HG03575 (cell line): Measurements from ENCODE around the gene IPO9.

Experiments
- ATAC-seq: cut with Tn5 transposase; IDR thresholded peaks from one replicate; pipeline ENCODE4 v1.9.1; 2021; ENCODE audit not compliant: unreplicated experiment, insufficient number of reproducible peaks, low FRiP score; ENCODE audit errors: extremely low read depth

Gene IPO9

DNA sequence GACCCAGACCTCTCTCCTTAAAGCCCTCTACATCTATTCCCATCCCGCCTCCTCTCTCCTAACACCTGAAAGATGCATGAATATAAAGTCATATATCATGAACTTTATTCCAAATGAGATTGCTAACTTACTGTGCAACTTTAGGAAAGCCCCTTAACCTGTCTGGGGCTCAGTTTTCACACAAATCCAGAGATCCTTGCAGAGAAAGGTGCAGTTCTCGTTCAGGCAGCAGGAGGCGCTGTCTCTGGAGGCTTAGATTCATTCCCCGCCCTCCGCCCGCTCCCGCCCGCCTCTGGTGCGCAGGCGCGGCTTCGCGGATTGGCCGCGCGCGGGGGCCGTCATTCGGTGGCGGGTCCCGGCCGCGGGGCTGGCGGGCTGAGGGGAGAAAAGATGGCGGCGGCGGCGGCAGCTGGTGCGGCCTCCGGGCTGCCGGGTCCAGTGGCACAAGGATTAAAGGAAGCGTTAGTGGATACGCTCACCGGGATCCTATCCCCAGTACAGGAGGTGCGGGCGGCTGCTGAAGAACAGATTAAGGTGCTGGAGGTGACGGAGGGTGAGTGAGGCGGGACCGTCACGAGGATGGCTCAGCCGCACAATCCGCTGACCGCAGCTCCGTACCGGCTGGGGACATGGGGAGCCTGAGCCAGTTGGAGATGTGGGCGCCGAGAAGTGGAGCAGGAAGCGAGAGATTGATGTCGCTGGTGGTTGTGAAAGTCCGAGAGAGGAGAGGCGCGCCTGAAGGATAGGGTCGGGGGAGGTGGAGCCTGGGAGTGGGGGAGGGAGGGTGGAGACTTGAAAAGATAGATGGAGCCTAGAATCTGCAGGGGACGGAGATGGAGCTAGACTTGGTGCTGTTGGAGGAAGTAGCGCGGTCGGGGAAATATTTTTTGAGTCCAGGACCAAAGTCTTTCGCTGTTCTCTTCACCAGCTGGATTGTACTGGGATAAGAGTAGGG is at the start of gene IPO9:
Gene IPO9, plus strand, starts transcription at position 338 of the 955 bp plus-strand sequence. Its CDS starts 53 bp downstream, at position 391.
- ATAC-seq, result no peak

DNA sequence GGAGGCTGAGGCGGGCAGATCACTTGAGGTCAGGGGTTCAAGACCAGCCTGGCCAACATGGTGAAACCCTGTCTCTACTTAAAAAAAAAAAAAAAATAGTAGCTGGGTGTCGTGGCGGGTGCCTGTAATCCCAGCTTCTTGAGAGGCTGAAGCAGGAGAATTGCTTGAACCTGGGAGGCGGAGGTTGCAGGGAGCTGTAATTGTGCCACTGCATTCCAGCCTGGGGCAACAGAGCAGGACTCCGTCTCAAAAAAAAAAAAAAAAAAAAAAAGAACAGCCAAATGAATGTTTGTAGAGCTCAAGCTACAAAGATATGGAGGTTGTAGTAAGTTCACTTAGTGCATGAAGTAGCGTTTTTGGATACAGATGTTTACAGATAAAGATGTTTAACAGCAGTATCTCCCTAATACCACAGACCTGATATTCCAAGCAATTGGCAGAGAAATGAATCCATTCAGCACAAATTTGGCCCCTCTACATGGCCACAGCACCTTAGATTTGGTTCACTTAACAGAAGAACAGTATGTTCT is 49.5 kb upstream of the IPO9 start:
- ATAC-seq, result no peak

DNA sequence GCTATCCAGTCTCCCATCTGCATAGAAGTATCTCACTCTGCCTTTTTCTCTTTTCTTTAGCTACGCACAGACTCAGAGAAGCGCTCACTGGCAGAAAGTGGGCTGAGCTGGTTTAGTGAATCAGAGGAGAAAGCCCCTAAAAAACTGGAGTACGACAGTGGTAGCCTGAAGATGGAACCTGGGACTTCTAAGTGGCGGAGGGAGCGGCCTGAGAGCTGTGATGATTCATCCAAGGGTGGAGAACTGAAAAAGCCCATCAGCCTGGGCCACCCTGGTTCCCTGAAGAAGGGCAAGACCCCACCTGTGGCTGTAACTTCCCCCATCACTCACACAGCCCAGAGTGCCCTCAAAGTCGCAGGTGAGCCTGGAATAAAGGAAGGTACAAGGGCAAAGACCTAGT is 48.0 kb upstream of the IPO9 start:
- ATAC-seq, result no peak

DNA sequence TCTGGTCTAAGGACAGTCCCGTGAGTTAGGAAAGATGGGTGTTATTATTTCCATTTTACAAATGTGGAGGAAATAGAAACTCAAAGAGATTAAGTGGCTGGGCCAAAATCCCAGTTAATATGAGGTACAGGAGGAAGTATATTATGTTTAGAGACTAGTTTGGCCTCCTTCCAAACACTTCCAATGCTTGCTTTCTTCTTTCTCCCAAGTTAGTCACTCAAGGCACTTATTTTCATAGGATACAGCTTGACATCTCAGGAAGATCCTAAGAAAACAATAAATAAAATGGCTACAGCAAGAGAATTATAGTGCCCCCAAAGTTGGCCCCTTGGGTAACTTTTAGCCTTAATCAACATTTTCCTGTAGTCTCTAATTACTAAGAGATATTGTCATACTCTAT is 47.5 kb upstream of the IPO9 start:
- no peak for ATAC-seq

DNA sequence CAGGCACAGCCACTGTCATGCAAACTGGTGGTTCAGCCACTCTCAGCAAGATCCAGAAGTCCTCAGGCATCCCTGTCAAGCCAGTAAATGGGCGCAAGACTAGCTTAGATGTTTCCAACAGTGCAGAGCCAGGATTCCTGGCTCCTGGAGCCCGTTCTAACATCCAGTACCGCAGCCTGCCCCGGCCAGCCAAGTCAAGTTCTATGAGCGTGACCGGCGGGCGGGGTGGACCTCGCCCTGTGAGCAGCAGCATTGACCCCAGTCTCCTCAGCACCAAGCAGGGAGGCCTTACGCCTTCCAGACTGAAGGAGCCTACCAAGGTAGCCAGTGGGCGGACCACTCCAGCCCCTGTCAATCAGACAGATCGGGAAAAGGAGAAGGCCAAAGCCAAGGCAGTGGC is 46.6 kb upstream of the IPO9 start:
- ATAC-seq, result no peak

DNA sequence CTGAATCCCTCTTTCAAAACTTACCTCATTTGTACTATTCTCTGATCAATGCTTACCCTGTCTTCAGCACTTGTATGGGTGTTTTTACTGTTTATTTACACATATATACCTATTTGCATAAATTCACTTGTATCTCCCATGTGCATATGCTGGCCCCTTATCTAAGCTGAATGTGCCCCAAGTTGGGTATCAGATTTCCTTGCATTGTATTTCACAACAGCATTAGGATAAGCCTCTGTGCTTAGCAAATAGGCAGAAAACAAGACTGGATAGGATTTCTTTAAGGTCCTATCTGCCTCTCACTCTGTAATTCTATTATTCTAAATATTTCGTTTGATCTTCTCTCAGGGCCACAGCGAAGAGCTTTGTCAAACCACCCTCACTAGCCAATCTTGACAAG is 45.9 kb upstream of the IPO9 start:
- ATAC-seq, result no peak

DNA sequence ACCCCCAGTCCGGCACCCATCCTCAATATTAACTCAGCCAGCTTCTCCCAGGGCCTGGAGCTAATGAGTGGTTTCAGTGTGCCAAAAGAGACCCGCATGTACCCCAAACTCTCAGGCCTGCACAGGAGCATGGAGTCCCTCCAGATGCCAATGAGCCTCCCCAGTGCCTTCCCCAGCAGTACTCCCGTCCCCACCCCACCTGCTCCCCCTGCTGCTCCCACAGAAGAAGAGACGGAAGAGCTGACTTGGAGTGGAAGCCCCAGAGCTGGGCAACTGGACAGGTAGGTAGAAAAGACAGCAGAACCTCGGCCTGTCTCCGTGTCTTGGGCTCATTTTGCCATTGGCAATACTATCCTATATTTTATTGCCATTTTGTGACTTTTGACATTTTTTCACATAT is 45.4 kb upstream of the IPO9 start:
- no peak for ATAC-seq

DNA sequence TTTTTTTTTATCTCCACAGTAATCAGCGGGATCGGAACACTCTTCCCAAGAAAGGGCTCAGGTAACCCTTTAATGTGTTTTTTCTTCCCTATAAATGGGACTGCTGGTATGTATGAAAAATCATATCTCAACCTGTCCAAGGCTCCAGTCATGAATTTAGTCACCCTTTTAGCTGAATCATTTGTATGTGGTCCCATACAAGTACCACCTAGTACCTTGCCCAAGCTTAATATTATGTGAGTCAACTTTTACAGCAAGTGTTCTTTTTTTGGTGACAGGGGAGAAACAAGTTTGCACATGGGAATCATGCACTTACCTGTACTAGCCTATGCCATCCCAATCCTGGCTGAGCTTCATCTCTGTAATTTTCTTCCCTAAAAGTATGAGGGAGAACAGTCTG is 43.7 kb upstream of the IPO9 start:
- ATAC-seq, result no peak

DNA sequence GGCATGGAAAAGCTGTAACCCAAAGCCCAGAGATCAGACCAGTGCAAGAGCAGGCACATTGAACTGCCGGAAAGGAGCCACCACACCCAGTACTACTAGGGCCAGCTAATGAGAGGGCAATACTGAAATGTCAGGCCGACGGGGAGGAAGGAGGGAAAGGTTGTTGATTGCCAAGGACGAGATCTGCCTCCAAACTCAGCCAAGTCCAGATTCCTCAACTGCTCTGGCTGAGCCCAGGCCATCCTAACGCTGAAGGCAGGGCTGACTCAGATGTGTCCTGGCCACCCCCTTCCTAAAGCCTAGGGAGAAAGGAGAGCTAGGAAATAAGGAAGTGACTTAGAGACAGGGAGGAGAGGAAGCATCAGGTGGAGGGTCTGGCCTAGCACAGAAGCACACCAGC is 42.1 kb upstream of the IPO9 start:
- ATAC-seq, result no peak

DNA sequence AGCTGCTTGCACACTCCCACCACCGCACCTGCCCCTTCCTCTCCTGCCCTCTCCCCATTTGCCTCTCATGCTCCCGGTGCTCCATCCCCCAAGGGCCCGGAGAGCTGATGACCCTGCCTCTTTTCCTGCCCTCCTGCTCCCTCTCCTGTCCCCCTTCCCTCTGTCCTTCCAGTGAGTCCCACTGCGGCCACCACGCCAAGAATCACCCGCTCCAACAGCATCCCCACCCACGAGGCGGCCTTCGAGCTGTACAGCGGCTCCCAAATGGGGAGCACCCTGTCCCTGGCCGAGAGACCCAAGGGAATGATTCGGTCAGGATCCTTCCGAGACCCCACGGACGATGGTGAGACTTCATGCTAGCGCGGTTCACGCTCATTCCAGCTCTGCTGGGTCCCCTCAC is 40.7 kb upstream of the IPO9 start:
- ATAC-seq, result no peak

DNA sequence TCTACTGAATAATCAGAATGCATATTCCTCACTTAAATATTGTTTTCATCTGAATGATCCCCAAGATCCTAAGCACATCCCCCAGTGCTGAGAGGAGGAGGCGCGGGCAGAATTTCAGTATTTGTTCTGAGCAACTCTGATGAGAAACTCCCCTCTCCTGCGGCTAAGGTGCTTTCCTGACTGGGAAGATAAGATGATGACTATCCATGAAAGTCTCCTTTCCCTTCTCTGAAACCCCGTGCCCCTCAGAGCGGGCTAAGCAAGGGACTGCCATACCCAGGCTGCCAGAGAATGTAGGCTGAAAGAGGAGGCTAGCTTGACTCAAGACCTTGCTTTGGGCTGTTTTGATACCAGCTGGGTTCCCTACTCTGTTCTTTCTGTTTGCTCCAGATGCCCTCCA is 39.7 kb upstream of the IPO9 start:
- ATAC-seq, result no peak

DNA sequence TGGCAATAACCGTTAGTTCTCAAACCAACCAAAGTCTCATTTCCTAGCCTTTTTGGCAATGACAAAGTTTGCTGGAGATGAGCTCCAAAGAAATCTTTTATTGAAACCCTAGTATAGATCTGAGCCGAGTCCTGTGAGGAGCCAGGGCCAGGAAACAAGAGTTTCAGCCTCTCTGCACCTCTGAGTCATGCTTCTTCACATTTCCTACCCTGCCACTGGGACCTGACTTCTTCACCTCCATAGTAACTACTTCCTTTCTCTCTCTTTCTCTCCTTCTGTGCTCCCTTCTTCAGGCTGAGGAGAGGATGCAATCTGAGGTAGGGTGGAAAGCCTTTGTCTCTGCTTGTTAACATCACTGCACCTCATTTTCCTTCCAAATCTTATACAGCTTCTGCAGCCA is 38.7 kb upstream of the IPO9 start:
- ATAC-seq, result no peak

DNA sequence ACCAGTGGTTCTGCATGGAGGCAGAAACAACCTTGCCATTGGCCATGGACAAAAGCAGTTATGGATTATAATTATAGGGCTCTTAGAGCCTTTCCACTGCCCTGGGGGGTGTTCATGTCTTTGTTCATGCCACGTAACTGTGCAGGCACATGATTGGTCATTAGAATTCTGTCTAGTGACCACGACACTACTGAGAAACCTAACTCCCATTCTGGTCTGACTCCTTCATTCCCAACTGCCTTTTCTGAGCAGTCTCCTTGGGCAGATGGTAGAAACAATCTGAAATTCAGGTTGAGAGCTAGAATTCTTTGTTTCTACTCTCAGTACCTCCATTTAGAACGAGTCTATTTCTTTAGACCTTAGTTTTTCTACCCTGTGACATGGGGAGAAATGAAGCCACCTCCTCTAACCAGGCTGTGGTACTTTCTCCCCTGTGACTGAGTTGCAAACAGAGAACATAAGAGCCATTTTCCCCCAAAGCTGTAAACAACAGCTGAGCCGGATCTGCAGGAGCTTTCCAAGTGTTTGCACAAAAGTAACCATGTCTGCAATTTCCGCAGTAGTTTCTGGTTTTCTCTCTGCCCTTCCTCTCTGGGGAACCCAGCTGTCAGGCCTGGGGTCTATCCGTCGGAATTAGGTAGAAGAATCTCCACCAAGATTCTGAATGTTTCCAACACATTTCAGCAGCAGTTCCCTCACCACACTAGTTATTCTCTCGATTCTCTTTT is 37.7 kb upstream of the IPO9 start:
- no peak for ATAC-seq

DNA sequence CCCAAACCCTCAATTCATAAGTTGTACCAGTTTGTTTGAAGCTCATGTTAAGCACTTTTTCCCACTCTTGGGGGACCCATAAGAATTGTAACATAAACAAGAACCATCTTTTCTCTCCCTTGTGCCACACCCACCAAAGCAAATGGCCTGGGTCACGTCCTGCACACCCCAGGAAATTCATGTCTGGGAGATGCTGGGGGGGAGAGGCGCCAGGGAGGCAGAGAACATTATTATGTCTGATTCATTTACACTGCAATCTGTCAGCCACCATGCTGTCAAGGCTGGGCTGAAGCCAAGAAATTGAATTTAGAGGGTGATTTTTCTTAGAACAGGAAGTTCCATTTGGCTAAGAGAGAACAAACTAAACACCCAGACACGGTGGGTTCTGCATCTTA is 37.2 kb upstream of the IPO9 start:
- no peak for ATAC-seq

DNA sequence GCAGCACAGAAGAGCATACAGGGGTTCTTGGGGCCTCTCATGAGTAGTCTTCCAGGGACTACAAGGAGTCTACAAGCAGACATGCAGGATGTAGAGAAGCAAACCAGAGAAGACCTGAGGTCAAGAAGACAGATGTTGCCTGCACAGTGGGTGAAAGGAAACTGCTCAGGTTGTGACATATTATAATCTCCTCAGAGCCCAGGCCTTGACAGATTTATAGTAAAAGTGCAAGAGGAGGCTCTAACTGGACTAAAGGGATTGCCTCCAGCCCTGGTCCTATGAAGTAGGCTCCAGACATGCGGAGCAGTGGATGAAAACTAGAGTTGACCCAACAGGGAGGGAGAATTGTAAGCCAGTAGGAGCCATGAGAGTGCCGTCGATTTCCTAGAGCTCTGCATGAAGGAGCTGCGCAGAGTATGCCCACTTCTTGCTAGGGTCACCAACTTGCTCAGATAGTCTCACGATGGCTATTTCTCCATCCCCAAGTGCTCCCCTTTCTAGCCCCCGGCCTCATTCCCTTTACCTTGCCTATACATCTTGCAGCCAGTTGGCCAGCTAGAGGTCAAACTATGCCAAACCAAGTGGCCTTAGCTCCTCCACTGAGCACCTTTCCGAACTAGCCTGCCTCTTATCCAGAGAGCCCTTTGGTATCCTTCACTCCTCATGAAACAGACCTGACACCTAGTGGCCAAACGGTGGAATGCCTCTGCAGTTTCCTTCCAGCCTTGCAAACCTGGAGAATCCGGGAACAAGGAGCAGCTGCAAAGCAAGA is 36.2 kb upstream of the IPO9 start:
- ATAC-seq, result no peak

DNA sequence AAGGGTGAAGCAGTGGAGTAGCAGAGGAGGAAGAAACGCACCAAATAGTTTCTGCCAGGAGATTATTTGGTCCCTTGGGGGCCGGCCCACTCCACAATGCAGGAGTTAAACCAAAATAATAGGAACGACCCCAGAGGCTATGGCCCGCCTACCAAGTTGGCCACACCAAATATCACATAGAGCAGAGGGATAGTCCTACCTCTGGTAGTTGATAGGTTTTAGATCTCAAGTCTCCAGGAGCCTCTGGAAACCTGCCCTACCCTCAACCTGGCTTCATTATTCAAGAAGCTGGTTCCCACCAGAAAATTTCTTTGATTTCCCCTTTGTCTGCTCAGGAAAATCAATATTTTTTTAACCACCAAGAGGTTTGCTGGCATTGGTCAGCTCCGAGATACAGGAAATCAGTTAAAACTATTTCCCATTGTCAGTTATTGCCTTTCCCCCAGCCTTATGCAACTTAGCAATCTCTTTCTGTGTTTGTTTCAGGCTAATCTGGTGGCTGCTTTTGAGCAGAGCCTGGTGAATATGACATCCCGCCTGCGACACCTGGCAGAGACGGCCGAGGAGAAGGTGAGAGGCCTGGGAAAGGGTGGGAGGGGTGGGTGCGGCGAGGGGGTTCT is 35.5 kb upstream of the IPO9 start:
- no peak for ATAC-seq

DNA sequence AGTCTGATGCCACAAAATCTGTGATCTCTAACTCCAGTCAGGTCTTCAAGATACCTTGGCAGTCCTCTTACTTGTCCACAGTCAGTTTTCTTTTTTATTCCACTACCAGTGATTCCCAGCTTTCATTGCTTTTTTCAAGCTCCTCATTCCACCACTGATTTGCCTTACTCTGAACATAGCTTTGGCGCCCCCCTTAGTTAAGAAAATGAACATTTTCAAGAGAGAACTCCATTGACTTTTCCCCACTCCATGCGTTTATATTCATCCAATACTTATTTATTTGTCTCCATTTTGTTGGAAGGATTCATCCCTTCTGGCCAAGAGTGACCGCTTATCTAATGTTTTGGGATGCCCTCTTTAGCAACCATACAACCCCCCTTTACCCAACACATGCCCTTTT is 33.9 kb upstream of the IPO9 start:
- ATAC-seq, result no peak

DNA sequence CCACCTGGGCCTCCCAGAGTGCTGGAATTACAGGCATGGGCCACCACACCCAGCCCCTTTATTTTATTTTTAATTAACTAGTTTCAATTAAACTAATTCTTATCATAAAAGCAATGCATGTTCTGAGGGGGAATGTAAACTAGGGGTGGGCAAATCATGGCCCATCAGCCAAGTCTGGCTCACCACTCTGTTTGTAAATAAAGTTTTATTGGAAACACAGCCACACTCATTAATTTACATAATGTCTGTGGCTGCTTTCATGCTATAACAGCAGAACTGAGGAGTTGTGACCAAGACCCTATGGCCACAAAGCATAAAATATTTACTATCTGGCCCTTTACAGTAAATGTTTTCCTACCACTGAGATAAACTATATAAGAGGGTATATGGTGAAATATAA is 28.7 kb upstream of the IPO9 start:
- ATAC-seq, result no peak

DNA sequence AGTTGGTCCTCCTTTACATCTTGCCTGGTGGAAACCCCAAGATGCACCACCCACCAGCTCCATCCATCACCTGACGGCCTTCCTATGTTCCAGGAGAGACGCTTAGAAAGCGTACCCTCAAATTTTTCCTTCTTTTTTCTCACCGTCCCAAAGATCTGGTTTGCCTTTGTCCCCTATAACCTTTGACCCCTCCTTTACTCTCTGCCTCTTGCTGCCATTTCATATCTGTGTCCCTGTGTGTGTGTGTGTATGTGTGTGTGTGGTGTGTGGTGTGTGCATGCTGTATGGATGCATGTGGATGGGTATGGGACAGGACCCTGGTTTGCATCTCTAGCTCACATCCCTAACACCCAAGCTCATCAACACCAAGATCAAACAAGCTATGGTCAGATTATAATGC is 22.2 kb upstream of the IPO9 start:
- no peak for ATAC-seq
